AG04450 (cell line): Measurements from ENCODE around the gene SMC4. TPM values are rescaled to one million over a fixed set of nuclear protein-coding genes. Genes with fewer than 3 reads are reported as not detected.

ENCODE experiments used
- CTCF ChIA-PET: fragments of 300-600, 350-600 bp; formaldehyde crosslinking; extraction: SDS; loops from one replicate; lab custom pipeline; 2022; ENCODE audit warnings: antibody characterized with exemption, inconsistent platforms; lab: Charles Lee
- POLR2A ChIA-PET: fragments of 350-600 bp; formaldehyde crosslinking; extraction: SDS; loops from one replicate; lab custom pipeline; 2021; ENCODE audit warnings: antibody characterized with exemption, inconsistent platforms; lab: Yijun Ruan, JAX
- DNase-seq: peaks from one replicate; pipeline ENCODE4 v3.0.0-alpha.2; 2011; ENCODE audit warnings: low read depth, low spot score
- H3K27ac ChIP-seq: one replicate; pipeline ENCODE4 v1.5.1; 2012; ENCODE audit warnings: low read depth, low read length, control low read depth
- H3K27me3 ChIP-seq: one replicate; pipeline ENCODE4 v1.6.0; 2012; ENCODE audit warnings: low read length; ENCODE audit not compliant: control insufficient read depth, insufficient read depth
- H3K4me3 ChIP-seq: 2 replicates; pipeline ENCODE4 v1.5.1; 2011; ENCODE audit warnings: mild to moderate bottlenecking, low read depth, low read length, control low read depth
- H3K9me3 ChIP-seq: 2 replicates; pipeline ENCODE4 v1.5.1; 2012; ENCODE audit warnings: low read length; ENCODE audit not compliant: control insufficient read depth, insufficient read depth
- polyA plus RNA-seq: library from polyadenylated mRNA; depleted of rRNA; stranded (reverse); fragments of >200 nt; gene quantifications from 2 replicates; pipeline ENCODE4 v1.2.3, GENCODE V29; 2011
- TF ChIP-seq, protein P1 (sequence below): IDR thresholded peaks from 2 replicates; pipeline ENCODE4 v1.5.1; 2011; ENCODE audit warnings: low read depth, low read length, control low read depth, inconsistent platforms

SMC4 gene
- polyA plus RNA-seq, 1 experiment = 42.0 TPM

DNA sequence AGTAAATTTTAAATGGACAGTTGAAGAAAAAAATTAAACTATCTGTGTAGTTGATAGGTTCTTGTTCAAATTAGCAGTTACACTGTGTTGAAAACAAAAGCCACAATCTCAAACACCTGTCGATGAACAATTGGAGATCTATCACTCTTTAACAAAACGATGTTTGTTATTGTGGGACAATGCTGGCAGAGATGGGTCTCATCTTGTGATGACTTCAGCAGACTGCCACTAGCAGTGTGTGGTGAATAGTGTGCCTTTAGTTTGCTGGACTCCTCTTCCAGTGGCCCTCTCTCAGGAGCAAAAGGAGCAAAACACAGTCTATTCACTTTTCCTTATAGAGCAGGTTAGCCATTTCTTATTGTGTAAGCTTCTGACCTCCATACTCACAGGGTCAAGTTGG lies 64.9 kb downstream of the SMC4 start:
- H3K27me3 ChIP-seq = no peaks in the 10 kb centered on the region
- no peak overlapping the region for H3K27ac ChIP-seq
- ChIA-PET CTCF (interaction anchor here (1.4 kb wide), 1 partner anchor 432 kb away, joined by 3 read pairs; no protein-coding TSS in a partner anchor), POLR2A (no interaction called here)
- peaks cover 5% of the 10 kb centered on the region; the same call in 1 of the 2 replicates for H3K9me3 ChIP-seq
- TF ChIP-seq, protein P1, sequence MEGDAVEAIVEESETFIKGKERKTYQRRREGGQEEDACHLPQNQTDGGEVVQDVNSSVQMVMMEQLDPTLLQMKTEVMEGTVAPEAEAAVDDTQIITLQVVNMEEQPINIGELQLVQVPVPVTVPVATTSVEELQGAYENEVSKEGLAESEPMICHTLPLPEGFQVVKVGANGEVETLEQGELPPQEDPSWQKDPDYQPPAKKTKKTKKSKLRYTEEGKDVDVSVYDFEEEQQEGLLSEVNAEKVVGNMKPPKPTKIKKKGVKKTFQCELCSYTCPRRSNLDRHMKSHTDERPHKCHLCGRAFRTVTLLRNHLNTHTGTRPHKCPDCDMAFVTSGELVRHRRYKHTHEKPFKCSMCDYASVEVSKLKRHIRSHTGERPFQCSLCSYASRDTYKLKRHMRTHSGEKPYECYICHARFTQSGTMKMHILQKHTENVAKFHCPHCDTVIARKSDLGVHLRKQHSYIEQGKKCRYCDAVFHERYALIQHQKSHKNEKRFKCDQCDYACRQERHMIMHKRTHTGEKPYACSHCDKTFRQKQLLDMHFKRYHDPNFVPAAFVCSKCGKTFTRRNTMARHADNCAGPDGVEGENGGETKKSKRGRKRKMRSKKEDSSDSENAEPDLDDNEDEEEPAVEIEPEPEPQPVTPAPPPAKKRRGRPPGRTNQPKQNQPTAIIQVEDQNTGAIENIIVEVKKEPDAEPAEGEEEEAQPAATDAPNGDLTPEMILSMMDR = no peak
- DNase-seq = no peak
- H3K4me3 ChIP-seq = no peak overlapping the region

GRCh38 chr3:160464971-160465370 lies 65.5 kb downstream of the SMC4 start:
- TF ChIP-seq, protein P1 = no peak
- no peak overlapping the region for H3K4me3 ChIP-seq
- ChIA-PET CTCF (interaction anchor here (1.4 kb wide), 1 partner anchor 433 kb away, joined by 3 read pairs; no protein-coding TSS in a partner anchor), POLR2A (no interaction called here)
- no peaks in the 10 kb centered on the region for H3K27me3 ChIP-seq
- H3K27ac ChIP-seq = no peak overlapping the region
- H3K9me3 ChIP-seq = peaks cover 5% of the 10 kb centered on the region; the same call in 1 of the 2 replicates
- DNase-seq = no peak

DNA sequence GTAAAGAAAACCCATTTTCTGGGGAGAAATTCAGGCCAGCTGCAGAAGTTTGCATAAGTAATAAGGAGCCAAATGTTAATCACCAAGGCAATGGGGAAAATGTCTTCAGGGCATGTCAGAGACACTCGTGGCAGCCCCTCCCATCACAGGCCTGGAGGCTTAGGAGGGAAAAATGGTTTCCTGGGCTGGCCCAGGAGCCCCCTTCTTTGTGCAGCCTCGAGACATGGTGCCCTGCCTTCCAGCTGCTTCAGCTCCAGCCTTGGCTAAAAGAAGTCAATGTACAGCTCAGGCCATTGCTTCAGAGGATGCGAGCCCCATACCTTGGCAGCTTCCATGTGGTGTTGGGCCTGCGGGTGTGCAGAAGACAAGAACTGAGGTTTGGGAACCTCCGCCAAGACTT lies 70.7 kb downstream of the SMC4 start:
- CTCF ChIA-PET = no interaction called here
- POLR2A ChIA-PET = no interaction called here

DNA sequence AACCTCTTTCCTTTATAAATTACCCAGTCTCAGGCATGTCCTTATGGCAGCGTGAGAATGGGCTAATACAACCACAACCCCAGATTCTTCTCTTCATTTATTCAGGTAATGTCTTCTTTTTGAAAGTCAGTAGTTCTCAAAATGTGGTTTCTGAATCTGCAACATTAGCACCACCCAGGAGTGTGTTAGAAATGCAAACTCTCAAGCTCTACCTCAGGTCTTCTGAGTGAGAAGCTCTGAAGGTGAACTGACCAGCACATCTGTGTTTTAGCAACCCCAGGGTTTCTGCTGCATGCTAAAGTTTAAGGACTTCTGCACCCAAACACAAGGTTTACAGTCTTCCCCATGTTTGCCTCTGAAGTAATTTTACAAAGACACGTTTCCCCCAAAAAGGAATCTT lies 72.4 kb downstream of the SMC4 start:
- Histone ChIP-seq H3K9me3 (peaks cover 13% of the 10 kb centered on the region), H3K27ac (no peak overlapping the region), H3K27me3 (no peaks in the 10 kb centered on the region), H3K4me3 (no peak overlapping the region)
- ChIA-PET POLR2A (no interaction called here), CTCF (no interaction called here)
- TF ChIP-seq, protein P1 = no peak
- DNase-seq = no peak

More for the DNA sequence above, 70.7 kb downstream of the SMC4 start:
- Histone ChIP-seq H3K27me3 (no peaks in the 10 kb centered on the region), H3K27ac (no peak overlapping the region), H3K9me3 (peaks cover 13% of the 10 kb centered on the region), H3K4me3 (no peak overlapping the region)
- no peak for DNase-seq
- TF ChIP-seq, protein P1 = no peak

- CTCF ChIA-PET = no interaction called here
- POLR2A ChIA-PET = no interaction called here
- no peak for DNase-seq
These were observed 72.9 kb downstream of the SMC4 start for GRCh38 chr3:160472344-160472743.

More at GRCh38 chr3:160472344-160472743, 72.9 kb downstream of the SMC4 start:
- no peak overlapping the region for H3K27ac ChIP-seq
- no peaks in the 10 kb centered on the region for H3K27me3 ChIP-seq
- TF ChIP-seq, protein P1 = no peak
- H3K4me3 ChIP-seq = no peak overlapping the region
- H3K9me3 ChIP-seq = peaks cover 13% of the 10 kb centered on the region
